HG03060 (cell line): ENCODE data around the gene ITGB3.

ENCODE experiments used
- ATAC-seq: cut with Tn5 transposase; IDR thresholded peaks from one replicate; pipeline ENCODE4 v1.9.1; 2021; ENCODE audit warnings: low read depth, moderate number of reproducible peaks; ENCODE audit not compliant: unreplicated experiment

The ITGB3 gene

GRCh38 chr17:47295037-47295873 lies 41.6 kb downstream of the ITGB3 start:
- ATAC-seq: no peak

DNA sequence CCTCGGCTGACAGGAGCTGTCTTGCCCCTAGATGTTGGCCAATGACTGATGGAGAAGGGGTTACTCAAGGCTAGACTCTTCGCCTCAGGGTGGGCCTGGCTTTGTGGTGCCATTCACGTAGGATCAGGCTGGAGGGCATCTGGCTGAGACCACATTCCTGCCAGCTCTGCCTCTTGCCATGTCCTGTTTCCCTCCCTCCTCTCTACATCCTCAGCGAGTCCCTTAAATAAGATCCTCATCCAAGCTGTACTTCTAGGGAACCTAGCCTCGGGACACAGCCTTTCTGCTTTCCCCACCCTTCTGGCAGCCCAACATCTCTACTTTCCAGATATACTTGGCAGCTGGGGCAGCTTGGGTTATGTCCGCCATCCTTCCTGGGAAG lies 42.2 kb downstream of the ITGB3 start:
- no peak for ATAC-seq

DNA sequence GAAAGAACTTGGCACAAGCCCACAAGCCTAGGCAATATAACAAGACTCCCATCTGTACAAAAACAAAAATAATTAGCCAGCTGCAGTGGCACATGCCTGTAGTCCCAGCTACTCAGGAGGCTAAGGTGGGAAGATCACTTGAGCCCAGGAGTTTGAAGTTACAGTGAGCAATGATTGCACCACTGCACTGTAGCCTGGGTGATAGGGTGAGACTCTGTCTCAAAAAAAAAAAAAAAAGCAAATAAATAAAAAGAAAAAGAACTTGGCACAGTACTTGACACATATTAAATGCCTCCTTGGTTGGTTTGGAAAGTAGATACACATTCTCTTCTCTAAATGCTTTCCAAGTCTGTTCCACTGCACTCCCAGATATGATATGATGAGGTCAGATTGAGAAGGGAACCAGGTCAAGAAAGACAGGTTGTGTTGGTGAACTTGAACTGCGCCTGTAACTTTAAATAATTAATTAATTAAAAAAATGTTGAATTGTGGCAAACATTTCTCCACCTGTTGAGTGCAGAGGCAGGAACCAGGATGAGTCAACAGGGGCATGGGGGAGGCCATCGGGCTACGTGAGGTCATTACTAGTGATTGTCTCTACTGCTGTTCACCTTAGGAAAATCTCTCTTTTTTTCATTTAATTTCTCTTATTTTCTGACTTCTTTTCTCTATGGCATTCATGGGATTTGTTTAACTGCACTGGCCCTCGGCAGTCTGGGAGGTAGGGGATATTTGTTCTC lies 44.2 kb downstream of the ITGB3 start:
- no peak for ATAC-seq

GRCh38 chr17:47298712-47299111 lies 45.1 kb downstream of the ITGB3 start:
- no peak for ATAC-seq

- no peak for ATAC-seq
Observed at GRCh38 chr17:47299239-47299910, 45.7 kb downstream of the ITGB3 start.

- no peak for ATAC-seq
Observed at GRCh38 chr17:47300718-47301117, 47.1 kb downstream of the ITGB3 start.

GRCh38 chr17:47301161-47301560 lies 47.5 kb downstream of the ITGB3 start:
- ATAC-seq: no peak

DNA sequence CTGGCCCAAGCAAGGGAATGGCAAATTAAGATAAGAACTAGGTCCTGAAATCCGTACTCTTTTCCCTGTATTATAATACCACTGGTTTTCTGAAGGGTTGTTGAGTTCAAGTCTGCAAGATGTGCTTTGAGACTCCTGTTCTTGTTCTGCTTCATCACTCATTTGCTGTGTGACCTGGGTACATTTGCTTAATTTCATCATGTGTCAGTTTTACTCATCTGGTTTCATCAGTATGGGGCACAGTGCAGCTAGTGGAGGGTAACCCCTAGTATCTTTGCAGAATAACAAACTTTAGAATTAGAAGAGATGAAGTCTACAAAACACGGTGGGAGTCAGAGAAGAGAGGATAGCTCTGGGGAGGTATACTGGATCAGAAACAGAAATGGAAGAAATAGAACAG lies 48.2 kb downstream of the ITGB3 start:
- no peak for ATAC-seq

DNA sequence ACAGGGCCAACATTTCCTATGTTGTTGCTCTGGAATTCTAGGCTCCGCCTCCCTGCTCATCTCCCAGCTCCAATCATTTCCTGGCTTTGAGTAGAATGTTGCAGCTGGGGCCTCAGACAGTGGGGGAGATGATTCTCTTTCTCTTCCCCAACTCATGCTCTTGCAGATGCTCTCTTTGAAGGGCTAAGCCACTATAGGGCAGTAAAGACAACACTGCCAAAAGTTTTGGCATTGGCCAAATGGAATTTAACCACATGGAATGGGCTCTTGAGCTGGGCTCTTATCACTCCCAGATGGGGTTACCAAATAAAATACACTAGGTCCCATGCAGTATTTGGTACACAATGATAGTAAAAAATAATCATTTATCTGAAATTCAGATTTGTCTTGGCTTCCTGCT lies 50.6 kb downstream of the ITGB3 start:
- no peak for ATAC-seq

GRCh38 chr17:47305302-47305923 lies 51.8 kb downstream of the ITGB3 start:
- ATAC-seq: no peak

DNA sequence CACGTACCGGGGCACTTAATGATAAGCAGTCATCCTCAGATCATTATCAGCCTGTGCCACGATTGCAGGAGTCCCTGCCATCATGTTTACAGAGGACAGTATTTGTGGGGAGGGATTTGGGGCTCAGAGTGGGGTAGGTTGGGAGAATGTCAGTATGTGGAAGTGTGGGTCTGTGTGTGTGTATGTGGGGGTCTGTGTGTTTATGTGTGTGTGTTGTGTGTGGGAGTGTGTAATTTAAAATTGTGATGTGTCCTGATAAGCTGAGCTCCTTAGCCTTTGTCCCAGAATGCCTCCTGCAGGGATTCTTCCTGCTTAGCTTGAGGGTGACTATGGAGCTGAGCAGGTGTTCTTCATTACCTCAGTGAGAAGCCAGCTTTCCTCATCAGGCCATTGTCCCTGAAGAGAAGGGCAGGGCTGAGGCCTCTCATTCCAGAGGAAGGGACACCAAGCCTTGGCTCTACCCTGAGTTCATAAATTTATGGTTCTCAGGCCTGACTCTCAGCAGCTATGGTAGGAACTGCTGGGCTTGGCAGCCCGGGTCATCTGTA lies 56.6 kb downstream of the ITGB3 start:
- no peak for ATAC-seq

- ATAC-seq: no peak
Observed at GRCh38 chr17:47311420-47311819, 57.8 kb downstream of the ITGB3 start.

- ATAC-seq: no peak
Observed at GRCh38 chr17:47315451-47316266, 62.0 kb downstream of the ITGB3 start.

DNA sequence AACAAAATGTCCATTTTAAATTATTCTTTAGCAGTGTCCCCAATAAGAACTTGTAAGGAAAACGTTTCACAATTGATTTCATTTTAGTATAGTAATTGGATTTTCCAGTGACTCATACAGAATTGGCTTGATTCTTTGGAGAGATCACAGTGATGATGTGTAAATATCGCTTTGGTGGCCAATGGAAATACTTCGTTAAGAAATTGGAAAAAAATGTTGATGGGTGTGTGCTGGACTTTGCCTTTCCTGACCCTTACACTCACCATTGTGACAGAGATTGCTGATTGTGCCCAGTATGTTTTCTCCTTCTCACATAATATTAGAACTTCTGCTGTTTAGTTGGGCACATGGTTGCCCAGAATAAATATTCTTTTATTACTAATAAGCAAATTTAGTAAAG lies 62.7 kb downstream of the ITGB3 start:
- no peak for ATAC-seq

GRCh38 chr17:47317119-47317518 lies 63.5 kb downstream of the ITGB3 start:
- no peak for ATAC-seq

DNA sequence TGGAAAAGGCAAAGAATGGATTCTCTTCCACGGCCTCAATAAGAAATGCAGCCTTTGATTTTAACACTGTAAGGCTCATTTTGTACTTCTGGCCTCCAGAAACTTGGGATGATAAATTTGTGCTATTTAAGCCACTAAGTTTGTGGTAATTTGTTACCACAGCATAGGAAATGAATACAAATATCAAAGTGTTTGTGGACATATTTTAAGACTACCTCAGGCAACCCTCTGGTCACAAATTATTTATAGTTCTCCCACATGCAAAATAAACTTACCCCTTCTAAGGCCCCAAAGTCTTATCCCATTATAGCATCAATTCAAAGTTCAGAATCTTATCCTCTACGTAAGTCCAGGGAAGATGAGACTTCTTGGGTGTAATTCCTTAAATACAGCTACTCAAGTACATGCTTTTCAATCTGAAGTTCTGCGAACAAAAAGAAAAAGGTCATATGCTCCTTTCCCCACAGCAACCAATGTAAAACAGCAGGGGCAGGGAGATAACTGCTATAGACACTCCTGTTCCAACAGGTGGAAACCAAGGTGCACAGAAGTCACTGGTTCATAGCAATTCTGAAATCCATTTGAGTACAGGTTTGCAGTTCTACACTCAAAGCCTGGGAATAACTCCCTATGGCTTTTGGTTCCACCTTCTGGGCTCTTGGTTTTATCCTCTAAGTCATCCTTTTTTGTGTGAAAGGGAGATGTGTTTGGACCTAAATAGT lies 64.7 kb downstream of the ITGB3 start:
- no peak for ATAC-seq

- ATAC-seq: no peak
Observed at GRCh38 chr17:47320879-47321502, 67.4 kb downstream of the ITGB3 start.

- peak; percentile 44 for ATAC-seq
Observed at GRCh38 chr17:47323382-47324223, 70.0 kb downstream of the ITGB3 start, which contains the start of gene EFCAB13. TSS of gene EFCAB13 (plus strand) at chr17:47323955. CDS start at chr17:47328354, 4,399 bp downstream.
